Measurements from ENCODE around the gene SULT1C2.

DNA sequence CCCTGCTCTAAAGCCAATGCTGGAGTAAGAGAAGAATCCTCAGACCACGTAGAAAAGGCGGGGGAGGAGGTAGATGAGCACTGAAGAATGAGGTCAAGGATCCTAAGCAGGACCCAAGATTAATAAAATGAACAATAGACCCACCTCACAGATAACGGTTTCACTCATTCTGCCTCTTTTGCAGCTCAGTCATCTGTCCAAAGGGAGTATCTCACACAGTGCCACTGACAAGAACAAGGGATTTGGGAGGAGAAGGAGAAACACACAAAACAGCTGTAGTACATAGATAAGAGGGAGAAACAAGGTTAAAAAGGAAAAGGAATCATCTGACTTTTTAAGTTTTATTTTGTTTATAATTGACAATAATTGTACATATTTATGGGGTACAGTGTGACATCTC, 58.1 kb downstream of the SULT1C2 start:
- TF ChIP-seq, protein P1, sequence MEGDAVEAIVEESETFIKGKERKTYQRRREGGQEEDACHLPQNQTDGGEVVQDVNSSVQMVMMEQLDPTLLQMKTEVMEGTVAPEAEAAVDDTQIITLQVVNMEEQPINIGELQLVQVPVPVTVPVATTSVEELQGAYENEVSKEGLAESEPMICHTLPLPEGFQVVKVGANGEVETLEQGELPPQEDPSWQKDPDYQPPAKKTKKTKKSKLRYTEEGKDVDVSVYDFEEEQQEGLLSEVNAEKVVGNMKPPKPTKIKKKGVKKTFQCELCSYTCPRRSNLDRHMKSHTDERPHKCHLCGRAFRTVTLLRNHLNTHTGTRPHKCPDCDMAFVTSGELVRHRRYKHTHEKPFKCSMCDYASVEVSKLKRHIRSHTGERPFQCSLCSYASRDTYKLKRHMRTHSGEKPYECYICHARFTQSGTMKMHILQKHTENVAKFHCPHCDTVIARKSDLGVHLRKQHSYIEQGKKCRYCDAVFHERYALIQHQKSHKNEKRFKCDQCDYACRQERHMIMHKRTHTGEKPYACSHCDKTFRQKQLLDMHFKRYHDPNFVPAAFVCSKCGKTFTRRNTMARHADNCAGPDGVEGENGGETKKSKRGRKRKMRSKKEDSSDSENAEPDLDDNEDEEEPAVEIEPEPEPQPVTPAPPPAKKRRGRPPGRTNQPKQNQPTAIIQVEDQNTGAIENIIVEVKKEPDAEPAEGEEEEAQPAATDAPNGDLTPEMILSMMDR (IDR thresholded peaks at IDR 0.05; ENCODE audit: low read depth, low read length, poor library complexity, severe bottlenecking), result no peak
- TF ChIP-seq EZH2phosphoT487 (IDR thresholded peaks at IDR 0.05; ENCODE audit: borderline replicate concordance, low read length), result no peak
